Upper lobe of right lung (tissue), 1 donor: Measurements from ENCODE around the gene SLC8B1. TPM values are rescaled to one million over a fixed set of nuclear protein-coding genes. Genes with fewer than 3 reads are reported as not detected.

ENCODE experiments used
- ATAC-seq: fragments of 200-7000 bp; cut with Tn5 transposase; one replicate; pipeline ENCODE4 v1.9.1; 2020; ENCODE audit warnings: mild to moderate bottlenecking, moderate library complexity
- DNase-seq: peaks from one replicate; pipeline ENCODE4 v3.0.0-alpha.2; 2020
- H3K27ac ChIP-seq: fragments of 200-600 bp; one replicate; pipeline ENCODE4 v1.8.0; 2022
- H3K27me3 ChIP-seq: fragments of 200-600 bp; one replicate; pipeline ENCODE4 v1.8.0; 2022; ENCODE audit warnings: mild to moderate bottlenecking
- H3K36me3 ChIP-seq: fragments of 200-600 bp; one replicate; pipeline ENCODE4 v1.8.0; 2022
- H3K4me1 ChIP-seq: fragments of 200-600 bp; one replicate; pipeline ENCODE4 v1.8.0; 2022
- H3K4me3 ChIP-seq: fragments of 200-600 bp; one replicate; pipeline ENCODE4 v1.8.0; 2022; ENCODE audit warnings: mild to moderate bottlenecking
- H3K9me3 ChIP-seq: fragments of 200-600 bp; one replicate; pipeline ENCODE4 v1.8.0; 2022
- intact Hi-C: fragments of 100-400 bp; cut with DNase I; formaldehyde crosslinking; loops from one replicate; pipeline ENCODE4 v1.11.0; 2022
- total RNA-seq: library from RNA; stranded (reverse); fragmentation: NEBNext Ultra II Directional; extraction: Animal tissue kit (Norgen Biotek cat#: 25700); gene quantifications from one replicate; pipeline ENCODE4 v1.2.1, GENCODE V29; 2021
- TF ChIP-seq, protein P1 (sequence below): fragments of 200-600 bp; IDR thresholded peaks from one replicate; pipeline ENCODE4 v1.8.0; 2022; ENCODE audit warnings: antibody characterized with exemption
- donor health status: DM: no; HTN: yes; CAD: no; lungs with severe emphysema.

SLC8B1 gene
- total RNA-seq, 1 donor from 2014 or later, result 42.8 TPM

DNA sequence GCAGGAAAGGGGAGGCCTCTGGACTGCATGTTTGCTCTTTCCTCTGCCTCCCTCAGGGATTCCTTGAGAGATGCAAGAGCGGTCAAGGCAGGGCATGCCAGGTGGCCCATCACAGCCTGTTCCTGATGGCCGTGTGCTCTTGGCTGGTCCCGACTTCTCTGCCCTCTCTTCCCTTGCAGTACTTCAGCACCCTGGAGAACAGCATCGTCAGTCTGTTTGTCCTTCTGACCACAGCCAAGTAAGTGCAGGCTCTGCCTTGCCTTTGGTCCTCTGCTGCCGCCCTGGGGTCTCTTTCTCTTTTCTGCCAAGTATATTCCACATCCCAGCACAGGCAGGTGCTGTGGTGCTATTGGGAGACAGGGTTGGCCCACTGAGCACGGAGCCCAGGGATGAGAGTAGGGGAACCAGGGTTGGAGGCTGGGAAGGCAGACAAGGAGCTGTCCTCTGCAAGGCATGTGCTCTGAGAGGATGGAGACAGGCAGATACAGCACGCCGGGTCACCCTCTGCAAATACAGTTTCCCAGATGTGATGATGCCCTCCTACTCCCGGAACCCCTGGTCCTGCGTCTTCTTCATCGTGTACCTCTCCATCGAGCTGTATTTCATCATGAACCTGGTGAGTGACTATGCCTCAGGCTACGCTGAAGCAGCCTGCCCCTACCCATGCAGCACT, 61.7 kb downstream of the SLC8B1 start:
- intact Hi-C loops, result no loop called here
- peak; percentile 46 for DNase-seq
- H3K36me3 ChIP-seq, result peaks cover 74% of the 10 kb centered on the region

GRCh38 chr12:113271853-113272561, 62.9 kb downstream of the SLC8B1 start:
- intact Hi-C loops, result no loop called here
- Histone ChIP-seq H3K4me3 (no peak overlapping the region), H3K9me3 (no peaks in the 10 kb centered on the region), H3K36me3 (peaks cover 74% of the 10 kb centered on the region), H3K27me3 (no peaks in the 10 kb centered on the region), H3K4me1 (peaks cover 26% of the 10 kb centered on the region), H3K27ac (peak overlapping the region; percentile 81)
- DNase-seq (peak; percentile 85), ATAC-seq (peak; percentile 92)
- TF ChIP-seq, protein P1, sequence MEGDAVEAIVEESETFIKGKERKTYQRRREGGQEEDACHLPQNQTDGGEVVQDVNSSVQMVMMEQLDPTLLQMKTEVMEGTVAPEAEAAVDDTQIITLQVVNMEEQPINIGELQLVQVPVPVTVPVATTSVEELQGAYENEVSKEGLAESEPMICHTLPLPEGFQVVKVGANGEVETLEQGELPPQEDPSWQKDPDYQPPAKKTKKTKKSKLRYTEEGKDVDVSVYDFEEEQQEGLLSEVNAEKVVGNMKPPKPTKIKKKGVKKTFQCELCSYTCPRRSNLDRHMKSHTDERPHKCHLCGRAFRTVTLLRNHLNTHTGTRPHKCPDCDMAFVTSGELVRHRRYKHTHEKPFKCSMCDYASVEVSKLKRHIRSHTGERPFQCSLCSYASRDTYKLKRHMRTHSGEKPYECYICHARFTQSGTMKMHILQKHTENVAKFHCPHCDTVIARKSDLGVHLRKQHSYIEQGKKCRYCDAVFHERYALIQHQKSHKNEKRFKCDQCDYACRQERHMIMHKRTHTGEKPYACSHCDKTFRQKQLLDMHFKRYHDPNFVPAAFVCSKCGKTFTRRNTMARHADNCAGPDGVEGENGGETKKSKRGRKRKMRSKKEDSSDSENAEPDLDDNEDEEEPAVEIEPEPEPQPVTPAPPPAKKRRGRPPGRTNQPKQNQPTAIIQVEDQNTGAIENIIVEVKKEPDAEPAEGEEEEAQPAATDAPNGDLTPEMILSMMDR, result no peak

More for the DNA sequence above, 61.7 kb downstream of the SLC8B1 start:
- no peak overlapping the region for H3K4me3 ChIP-seq
- ATAC-seq, result no peak
- H3K27ac ChIP-seq, result peak overlapping the region; percentile 81
- TF ChIP-seq, protein P1, result no peak
- no peaks in the 10 kb centered on the region for H3K9me3 ChIP-seq
- peaks cover 26% of the 10 kb centered on the region for H3K4me1 ChIP-seq
- H3K27me3 ChIP-seq, result no peaks in the 10 kb centered on the region

GRCh38 chr12:113271466-113271852, 63.5 kb downstream of the SLC8B1 start:
- peaks cover 73% of the 10 kb centered on the region for H3K36me3 ChIP-seq
- intact Hi-C loops, result no loop called here
- ATAC-seq, result no peak
- H3K9me3 ChIP-seq, result no peaks in the 10 kb centered on the region
- peak overlapping the region; percentile 81 for H3K27ac ChIP-seq
- TF ChIP-seq, protein P1, result no peak
- H3K4me3 ChIP-seq, result no peak overlapping the region
- DNase-seq, result no peak
- peaks cover 26% of the 10 kb centered on the region for H3K4me1 ChIP-seq
- H3K27me3 ChIP-seq, result no peaks in the 10 kb centered on the region

GRCh38 chr12:113270709-113271009, 64.2 kb downstream of the SLC8B1 start:
- ATAC-seq (no peak), DNase-seq (peak; percentile 56)
- Histone ChIP-seq H3K27ac (peak overlapping the region; percentile 81), H3K4me1 (peaks cover 26% of the 10 kb centered on the region), H3K4me3 (no peak overlapping the region), H3K27me3 (no peaks in the 10 kb centered on the region), H3K36me3 (peaks cover 77% of the 10 kb centered on the region), H3K9me3 (no peaks in the 10 kb centered on the region)
- intact Hi-C loops, result no loop called here
- TF ChIP-seq, protein P1, result no peak

DNA sequence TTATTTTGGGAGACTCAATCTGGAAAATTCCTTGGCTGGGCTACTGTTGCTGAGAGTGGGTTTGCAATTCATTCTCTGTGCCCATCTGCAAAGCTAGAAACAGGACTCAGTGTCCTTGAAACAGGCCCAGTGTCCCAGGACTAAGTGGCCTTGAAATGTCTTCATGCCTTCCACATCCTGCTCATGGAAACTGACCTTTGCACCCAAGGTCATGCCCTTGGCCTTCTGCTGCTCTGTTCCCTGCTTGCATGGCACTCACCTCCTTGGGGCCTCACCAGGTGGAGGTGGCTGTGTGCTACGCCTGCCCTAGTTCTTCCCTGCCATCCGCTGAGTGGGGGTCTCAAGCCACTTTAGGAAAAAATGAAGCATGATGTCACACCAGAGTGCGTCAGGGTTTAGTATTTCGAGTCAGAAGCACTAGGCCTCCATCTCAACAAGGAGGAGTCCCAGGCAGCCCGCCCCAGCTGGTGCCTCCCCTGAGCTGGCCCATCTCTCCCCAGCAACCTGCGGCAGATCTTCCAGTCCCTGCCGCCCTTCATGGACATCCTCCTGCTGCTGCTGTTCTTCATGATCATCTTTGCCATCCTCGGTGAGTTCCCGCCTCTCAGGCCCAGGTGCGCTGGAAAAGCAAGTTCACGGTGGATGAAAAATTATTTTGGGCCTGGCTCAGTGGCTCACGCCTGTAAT, 65.5 kb downstream of the SLC8B1 start:
- H3K27ac ChIP-seq, result no peak overlapping the region
- H3K4me3 ChIP-seq, result no peak overlapping the region
- peaks cover 70% of the 10 kb centered on the region for H3K36me3 ChIP-seq
- H3K4me1 ChIP-seq, result peaks cover 26% of the 10 kb centered on the region
- intact Hi-C loops, result no loop called here
- DNase-seq (peak; percentile 41), ATAC-seq (no peak)
- H3K27me3 ChIP-seq, result no peaks in the 10 kb centered on the region
- no peaks in the 10 kb centered on the region for H3K9me3 ChIP-seq
- TF ChIP-seq, protein P1, result no peak
